Spleen (tissue), 7 donors: ENCODE results near the gene BTLA.

Source experiments
- CTCF ChIP-seq, 11 experiments: fragments of 200-600 bp in 7 of 11; fragments of 450-650 bp in 4 of 11; sonication (generic) in 4 of 11; IDR thresholded peaks in 8 of 11; conservative IDR thresholded peaks in 3 of 11; 1 replicate in 7 of 11; 2 replicates in 4 of 11; pipeline versions ENCODE4 v1.4.0 to v1.8.0; 2016 to 2021; ENCODE audit warnings: antibody characterized with exemption in 11 of 11, inconsistent platforms in 4 of 11, mild to moderate bottlenecking in 1 of 11
- POLR2A ChIP-seq, 3 donors: fragments of 450-650 bp; IDR thresholded peaks; one replicate each; pipeline ENCODE4 v1.5.1; 2017; ENCODE audit warnings: antibody characterized with exemption in 3 of 3, mild to moderate bottlenecking in 1 of 3
- donor health status: DM: no; HTN: no; CAD: no; lungs with moderate emphysema.
- donor health status: DM: no; HTN: no; CAD: no.
- donor health status: DM: no; HTN: no; CAD: no.

GRCh38 chr3:112474796-112475195 is 24.5 kb downstream of the BTLA start:
- TF ChIP-seq CTCF (IDR thresholded peaks at IDR 0.05 in 8 of 11, conservative IDR thresholded peaks at IDR 0.05 in 3 of 11) (no peak), POLR2A (IDR thresholded peaks at IDR 0.05) (no peak)
